Psoas muscle (tissue), 8 donors: ENCODE data around the gene MIOX. TPM values are rescaled to one million over a fixed set of nuclear protein-coding genes. Genes with fewer than 3 reads are reported as not detected.

Experiments
- ATAC-seq, 4 donors: fragments of 200-7000 bp; cut with Tn5 transposase; one replicate each; pipeline ENCODE4 v1.9.1; 2020; ENCODE audit warnings: moderate library complexity in 3 of 4, mild to moderate bottlenecking in 2 of 4
- DNase-seq, 2 donors: peaks; one replicate each; pipeline ENCODE4 v3.0.0-alpha.2; 2020
- H3K27ac ChIP-seq: fragments of 200-600 bp; one replicate; pipeline ENCODE4 v1.8.0; 2022
- H3K27me3 ChIP-seq, 3 donors: fragments of 200-600 bp in 1 of 3; one replicate each; pipeline versions ENCODE4 v1.6.1 to v1.8.0; 2013 to 2022; ENCODE audit warnings: low read length in 2 of 3, mild to moderate bottlenecking in 2 of 3, moderate library complexity in 1 of 3; ENCODE audit not compliant: insufficient read depth in 3 of 3
- H3K36me3 ChIP-seq, 2 donors: fragments of 200-600 bp in 1 of 2; one replicate each; pipeline versions ENCODE4 v1.6.1 to v1.8.0; 2013 to 2022; ENCODE audit warnings: low read depth in 1 of 2, mild to moderate bottlenecking in 1 of 2, moderate library complexity in 1 of 2; ENCODE audit not compliant: insufficient read depth in 1 of 2
- H3K4me1 ChIP-seq: fragments of 200-600 bp; one replicate; pipeline ENCODE4 v1.8.0; 2022
- H3K4me3 ChIP-seq: fragments of 200-600 bp; one replicate; pipeline ENCODE4 v1.8.0; 2022; ENCODE audit warnings: mild to moderate bottlenecking
- H3K9me3 ChIP-seq: fragments of 200-600 bp; one replicate; pipeline ENCODE4 v1.8.0; 2022
- WGBS, 3 donors: extraction: QIAGEN DNeasy Blood & Tissue Kit; methylation state at CpG; one replicate each; pipeline versions ENCODE4 v1.1.6 to v1.1.7; 2013; 5-methylcytosine and 5-hydroxymethylcytosine counted together
- intact Hi-C, 2 donors: fragments of 100-400 bp; cut with DNase I; formaldehyde crosslinking; loops; one replicate each; pipeline versions ENCODE4 v1.11.0 to v1.14.2; 2022
- polyA plus RNA-seq, 3 donors: library from polyadenylated mRNA; stranded (reverse); fragments of 200-250 nt; gene quantifications; one replicate each; pipeline ENCODE4 v1.2.3, GENCODE V29; 2013
- total RNA-seq, 4 donors: library from RNA; stranded (reverse); fragmentation: NEBNext Ultra II Directional in 2 of 4; extraction: Animal tissue kit (Norgen Biotek cat#: 25700) in 2 of 4; gene quantifications; one replicate each; pipeline versions ENCODE4 v1.2.1 to v1.2.4, GENCODE V29; 2021 to 2023
- TF ChIP-seq, protein P1 (sequence below): fragments of 200-600 bp; IDR thresholded peaks from one replicate; pipeline ENCODE4 v1.8.0; 2022; ENCODE audit warnings: antibody characterized with exemption
- donor health status: healthy with polysubstance abuse.
- donor health status: DM: no; HTN: no; CAD: no; lungs with moderate emphysema.
- donor health status: Bipolar disorder and iron deficiency.
- donor health status: healthy.
- donor health status: DM: yes; HTN: yes; CAD: no.
- donor health status: DM: no; HTN: no; CAD: no.
- donor health status: DM: no; HTN: no; CAD: no.
- donor health status: DM: yes; HTN: yes; CAD: no.

Gene MIOX
- total and polyA plus RNA-seq, 7 donors: not detected

DNA sequence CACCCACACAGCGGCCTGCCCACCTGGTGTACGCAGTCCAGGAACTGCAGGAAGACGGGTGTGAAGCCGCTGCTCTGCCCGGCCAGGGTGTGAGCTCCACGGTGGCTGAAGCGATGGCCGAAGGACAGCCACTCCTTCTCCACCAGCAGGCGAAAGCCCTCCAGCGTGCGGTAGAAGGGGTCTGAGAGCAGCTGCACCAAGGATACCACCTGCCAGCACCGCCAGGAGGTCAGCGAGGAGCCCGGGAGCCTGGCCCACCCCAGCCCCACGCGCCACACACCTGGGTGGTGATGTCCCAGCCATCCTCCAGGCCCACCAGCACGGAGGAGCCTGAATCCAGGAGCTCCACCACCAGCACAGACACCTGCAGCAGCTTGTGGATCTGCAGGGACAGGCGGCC, 31.5 kb upstream of the MIOX start:
- H3K36me3 ChIP-seq: peaks cover 5 to 98% of the 10 kb centered on the region in 2 donors
- H3K27me3 ChIP-seq: no peaks in the 10 kb centered on the region
- no peak for ATAC-seq
- no peaks in the 10 kb centered on the region for H3K9me3 ChIP-seq
- 91 to 98% (median 97%) methylated on average over 17 to 18 of the region's 18 CpGs for WGBS, 3 donors
- TF ChIP-seq, protein P1, sequence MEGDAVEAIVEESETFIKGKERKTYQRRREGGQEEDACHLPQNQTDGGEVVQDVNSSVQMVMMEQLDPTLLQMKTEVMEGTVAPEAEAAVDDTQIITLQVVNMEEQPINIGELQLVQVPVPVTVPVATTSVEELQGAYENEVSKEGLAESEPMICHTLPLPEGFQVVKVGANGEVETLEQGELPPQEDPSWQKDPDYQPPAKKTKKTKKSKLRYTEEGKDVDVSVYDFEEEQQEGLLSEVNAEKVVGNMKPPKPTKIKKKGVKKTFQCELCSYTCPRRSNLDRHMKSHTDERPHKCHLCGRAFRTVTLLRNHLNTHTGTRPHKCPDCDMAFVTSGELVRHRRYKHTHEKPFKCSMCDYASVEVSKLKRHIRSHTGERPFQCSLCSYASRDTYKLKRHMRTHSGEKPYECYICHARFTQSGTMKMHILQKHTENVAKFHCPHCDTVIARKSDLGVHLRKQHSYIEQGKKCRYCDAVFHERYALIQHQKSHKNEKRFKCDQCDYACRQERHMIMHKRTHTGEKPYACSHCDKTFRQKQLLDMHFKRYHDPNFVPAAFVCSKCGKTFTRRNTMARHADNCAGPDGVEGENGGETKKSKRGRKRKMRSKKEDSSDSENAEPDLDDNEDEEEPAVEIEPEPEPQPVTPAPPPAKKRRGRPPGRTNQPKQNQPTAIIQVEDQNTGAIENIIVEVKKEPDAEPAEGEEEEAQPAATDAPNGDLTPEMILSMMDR: no peak
- H3K4me3 ChIP-seq: no peak overlapping the region
- intact Hi-C loops: no loop called here
- no peaks in the 10 kb centered on the region for H3K4me1 ChIP-seq
- H3K27ac ChIP-seq: no peak overlapping the region
- no peak for DNase-seq

DNA sequence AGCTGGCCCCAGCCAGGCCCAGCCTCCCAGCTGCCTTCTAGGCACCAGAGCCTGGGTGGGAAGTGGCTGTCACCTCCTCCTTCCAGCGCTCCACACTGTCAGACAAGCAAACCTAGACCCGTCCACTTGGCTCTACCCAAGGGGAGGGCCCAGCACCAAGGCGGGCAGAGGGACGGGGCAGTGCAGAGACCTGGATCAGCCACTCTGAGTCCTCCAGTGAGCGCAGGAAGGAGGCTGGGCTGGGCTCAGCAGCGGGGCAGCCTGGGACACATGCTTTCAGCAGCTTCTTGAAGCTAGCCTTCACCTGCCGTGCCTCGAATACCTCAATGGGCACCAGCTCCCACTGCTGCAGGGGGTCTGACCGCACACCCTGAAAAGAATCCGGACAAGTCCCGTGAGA, 30.6 kb upstream of the MIOX start:
- ATAC-seq (no peak), DNase-seq (no peak)
- H3K36me3 ChIP-seq: peaks cover 5 to 98% of the 10 kb centered on the region in 2 donors
- H3K4me3 ChIP-seq: no peak overlapping the region
- intact Hi-C loops: no loop called here
- TF ChIP-seq, protein P1: no peak
- WGBS, 3 donors: 94 to 98% (median 95%) methylated on average over 7 to 11 of the region's 11 CpGs
- no peaks in the 10 kb centered on the region for H3K4me1 ChIP-seq
- no peaks in the 10 kb centered on the region for H3K27me3 ChIP-seq
- H3K9me3 ChIP-seq: no peaks in the 10 kb centered on the region
- H3K27ac ChIP-seq: no peak overlapping the region

GRCh38 chr22:50456466-50457234, 30.0 kb upstream of the MIOX start:
- TF ChIP-seq, protein P1: no peak
- 83 to 89% (median 87%) methylated on average over 34 of the region's 34 CpGs for WGBS, 3 donors
- Histone ChIP-seq H3K4me3 (no peak overlapping the region), H3K9me3 (no peaks in the 10 kb centered on the region), H3K36me3 (peaks cover 5 to 98% of the 10 kb centered on the region in 2 donors), H3K4me1 (no peaks in the 10 kb centered on the region), H3K27ac (no peak overlapping the region), H3K27me3 (no peaks in the 10 kb centered on the region)
- intact Hi-C loops: no loop called here
- DNase-seq: no peak
- ATAC-seq: no peak

GRCh38 chr22:50459016-50459415, 27.6 kb upstream of the MIOX start:
- WGBS, 3 donors: 89 to 91% (median 89%) methylated on average over 22 of the region's 22 CpGs

More at GRCh38 chr22:50459016-50459415, 27.6 kb upstream of the MIOX start:
- no peak overlapping the region for H3K27ac ChIP-seq
- no peaks in the 10 kb centered on the region for H3K9me3 ChIP-seq
- TF ChIP-seq, protein P1: no peak
- intact Hi-C loops: no loop called here
- no peak for ATAC-seq
- DNase-seq: no peak
- H3K36me3 ChIP-seq: peaks cover 8 to 99% of the 10 kb centered on the region in 2 donors
- no peaks in the 10 kb centered on the region for H3K4me1 ChIP-seq
- no peaks in the 10 kb centered on the region for H3K27me3 ChIP-seq
- H3K4me3 ChIP-seq: no peak overlapping the region
